ENCODE results near the gene SERINC5.

DNA sequence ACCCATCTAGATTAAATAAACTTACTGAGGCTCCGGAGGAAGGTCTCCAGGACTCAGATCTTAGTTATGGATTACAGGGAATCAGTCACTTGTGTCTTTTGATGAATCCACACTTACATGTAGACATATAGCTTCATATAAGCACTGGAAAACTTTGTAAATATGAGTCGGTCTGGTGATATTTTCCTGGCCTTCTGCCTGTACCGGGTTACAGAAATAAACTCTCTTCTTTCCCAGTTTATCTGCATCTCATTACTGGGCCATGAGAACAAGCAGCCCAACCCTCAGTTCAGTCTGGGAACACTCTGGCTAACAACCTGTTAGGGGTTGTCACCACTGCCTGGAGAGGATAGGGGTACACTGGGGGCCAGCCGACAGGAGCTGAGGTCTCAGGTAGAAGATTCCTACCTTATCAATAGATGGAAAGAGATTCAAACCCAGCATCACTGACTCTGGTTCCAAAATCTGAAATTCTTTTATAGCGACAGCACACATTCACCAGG lies 161.6 kb downstream of the SERINC5 start:
- TF ChIP-seq, protein P1, sequence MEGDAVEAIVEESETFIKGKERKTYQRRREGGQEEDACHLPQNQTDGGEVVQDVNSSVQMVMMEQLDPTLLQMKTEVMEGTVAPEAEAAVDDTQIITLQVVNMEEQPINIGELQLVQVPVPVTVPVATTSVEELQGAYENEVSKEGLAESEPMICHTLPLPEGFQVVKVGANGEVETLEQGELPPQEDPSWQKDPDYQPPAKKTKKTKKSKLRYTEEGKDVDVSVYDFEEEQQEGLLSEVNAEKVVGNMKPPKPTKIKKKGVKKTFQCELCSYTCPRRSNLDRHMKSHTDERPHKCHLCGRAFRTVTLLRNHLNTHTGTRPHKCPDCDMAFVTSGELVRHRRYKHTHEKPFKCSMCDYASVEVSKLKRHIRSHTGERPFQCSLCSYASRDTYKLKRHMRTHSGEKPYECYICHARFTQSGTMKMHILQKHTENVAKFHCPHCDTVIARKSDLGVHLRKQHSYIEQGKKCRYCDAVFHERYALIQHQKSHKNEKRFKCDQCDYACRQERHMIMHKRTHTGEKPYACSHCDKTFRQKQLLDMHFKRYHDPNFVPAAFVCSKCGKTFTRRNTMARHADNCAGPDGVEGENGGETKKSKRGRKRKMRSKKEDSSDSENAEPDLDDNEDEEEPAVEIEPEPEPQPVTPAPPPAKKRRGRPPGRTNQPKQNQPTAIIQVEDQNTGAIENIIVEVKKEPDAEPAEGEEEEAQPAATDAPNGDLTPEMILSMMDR (IDR thresholded peaks at IDR 0.05) = no peak
- no peak for TF ChIP-seq ZFX (IDR thresholded peaks at IDR 0.05; ENCODE audit: borderline replicate concordance)
